GM12875 (cell line): Measurements from ENCODE around the gene DENND1A.
"Not testable (repeated sequence)": the region's sequence is repeated elsewhere in the genome, so short reads cannot be mapped to it uniquely, and the experiment has no call there.

Experiments used
- H3K4me3 ChIP-seq: one replicate; pipeline ENCODE4 v1.5.1; 2011; ENCODE audit warnings: low read depth, low read length, control low read depth
- TF ChIP-seq, protein P1 (sequence below): IDR thresholded peaks from 2 replicates; pipeline ENCODE4 v1.5.1; 2011; ENCODE audit warnings: low read depth, mild to moderate bottlenecking, control low read depth, inconsistent platforms, low read length, moderate library complexity, borderline replicate concordance; ENCODE audit not compliant: insufficient read depth

The DENND1A gene

DNA sequence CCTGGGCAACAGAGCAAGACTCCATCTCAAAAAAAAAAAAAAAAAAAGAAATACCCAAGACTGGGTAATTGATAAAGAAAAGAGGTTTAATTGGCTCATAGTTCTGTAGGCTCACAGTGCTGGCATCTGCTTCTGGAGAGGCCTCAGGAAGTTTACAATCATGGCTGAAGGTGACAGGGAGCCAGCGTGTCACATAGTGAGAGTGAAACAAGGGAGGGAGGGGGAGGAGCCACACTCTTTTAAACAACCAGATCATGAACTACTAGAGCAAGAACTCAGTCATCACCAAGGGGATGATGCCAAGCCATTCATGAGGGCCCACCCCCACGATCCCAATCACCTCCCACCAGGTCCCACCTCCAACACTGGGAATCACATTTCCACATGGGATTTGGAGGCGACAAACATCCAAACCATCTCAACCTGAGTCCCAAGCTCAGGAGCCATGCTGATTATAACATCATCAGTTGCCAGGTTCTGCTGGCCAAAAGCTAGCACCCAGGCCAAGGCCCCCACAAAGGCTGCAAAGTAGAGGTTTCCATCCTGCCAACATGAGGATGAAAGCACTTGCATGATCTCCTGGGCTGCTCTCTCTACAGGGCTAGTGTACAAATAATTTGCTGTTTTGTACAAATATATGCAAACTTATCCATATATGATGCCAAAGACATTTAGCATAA, 15.3 kb downstream of the DENND1A start:
- TF ChIP-seq, protein P1, sequence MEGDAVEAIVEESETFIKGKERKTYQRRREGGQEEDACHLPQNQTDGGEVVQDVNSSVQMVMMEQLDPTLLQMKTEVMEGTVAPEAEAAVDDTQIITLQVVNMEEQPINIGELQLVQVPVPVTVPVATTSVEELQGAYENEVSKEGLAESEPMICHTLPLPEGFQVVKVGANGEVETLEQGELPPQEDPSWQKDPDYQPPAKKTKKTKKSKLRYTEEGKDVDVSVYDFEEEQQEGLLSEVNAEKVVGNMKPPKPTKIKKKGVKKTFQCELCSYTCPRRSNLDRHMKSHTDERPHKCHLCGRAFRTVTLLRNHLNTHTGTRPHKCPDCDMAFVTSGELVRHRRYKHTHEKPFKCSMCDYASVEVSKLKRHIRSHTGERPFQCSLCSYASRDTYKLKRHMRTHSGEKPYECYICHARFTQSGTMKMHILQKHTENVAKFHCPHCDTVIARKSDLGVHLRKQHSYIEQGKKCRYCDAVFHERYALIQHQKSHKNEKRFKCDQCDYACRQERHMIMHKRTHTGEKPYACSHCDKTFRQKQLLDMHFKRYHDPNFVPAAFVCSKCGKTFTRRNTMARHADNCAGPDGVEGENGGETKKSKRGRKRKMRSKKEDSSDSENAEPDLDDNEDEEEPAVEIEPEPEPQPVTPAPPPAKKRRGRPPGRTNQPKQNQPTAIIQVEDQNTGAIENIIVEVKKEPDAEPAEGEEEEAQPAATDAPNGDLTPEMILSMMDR: no peak
- no peak overlapping the region for H3K4me3 ChIP-seq

DNA sequence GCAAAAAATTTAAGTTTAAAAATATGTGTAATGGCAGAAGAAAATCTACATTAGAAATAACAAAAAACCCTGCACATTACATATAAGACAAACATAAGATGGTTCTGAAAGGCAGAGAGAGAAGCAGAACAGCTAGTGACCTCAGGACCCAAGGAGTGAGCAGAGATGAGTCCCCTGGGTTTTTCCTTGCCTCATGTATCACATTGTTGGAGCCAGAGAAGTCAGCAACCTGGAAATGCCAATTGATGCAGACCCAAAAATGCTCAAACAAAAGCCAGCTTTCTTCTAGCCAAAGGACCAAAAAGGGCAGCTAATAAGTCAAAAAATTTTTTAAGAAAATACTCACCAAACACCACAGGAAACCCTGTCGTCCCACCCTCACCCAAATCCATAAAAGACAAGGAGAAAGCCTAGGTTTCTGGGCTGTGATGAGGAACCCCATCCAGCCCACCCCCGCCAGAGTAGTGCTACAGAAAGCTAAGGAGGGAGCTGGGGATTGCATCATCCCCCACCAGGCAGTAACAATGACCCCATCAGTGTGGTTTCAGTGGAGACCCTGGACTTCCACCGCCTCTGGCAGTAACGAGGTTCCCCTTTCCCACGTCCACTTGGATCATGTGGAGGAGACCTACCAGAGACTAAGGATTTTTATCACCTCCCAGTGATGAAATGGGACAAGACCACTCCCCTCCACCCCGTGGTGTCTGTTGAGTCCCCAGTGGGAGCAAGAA, 17.6 kb downstream of the DENND1A start:
- TF ChIP-seq, protein P1: no peak
- no peak overlapping the region for H3K4me3 ChIP-seq

DNA sequence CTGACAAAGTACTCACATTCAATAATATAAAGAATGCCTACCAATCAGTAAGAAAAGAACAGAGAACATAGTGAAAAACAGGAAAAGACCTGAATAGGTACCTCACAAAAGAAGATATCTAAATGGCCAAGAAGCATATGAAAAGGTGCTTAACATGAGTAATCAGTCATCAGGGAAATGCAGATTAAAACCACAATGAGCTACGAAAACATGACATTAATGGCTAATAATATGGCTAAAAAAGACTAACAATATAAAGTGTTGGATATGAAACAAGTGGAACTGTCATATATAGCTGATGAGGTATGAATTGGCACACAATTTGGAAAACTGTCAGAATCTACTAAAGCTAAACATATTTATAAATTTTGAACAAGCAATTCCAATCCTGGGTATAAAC, 18.9 kb downstream of the DENND1A start:
- H3K4me3 ChIP-seq: no peak overlapping the region
- TF ChIP-seq, protein P1: no peak

DNA sequence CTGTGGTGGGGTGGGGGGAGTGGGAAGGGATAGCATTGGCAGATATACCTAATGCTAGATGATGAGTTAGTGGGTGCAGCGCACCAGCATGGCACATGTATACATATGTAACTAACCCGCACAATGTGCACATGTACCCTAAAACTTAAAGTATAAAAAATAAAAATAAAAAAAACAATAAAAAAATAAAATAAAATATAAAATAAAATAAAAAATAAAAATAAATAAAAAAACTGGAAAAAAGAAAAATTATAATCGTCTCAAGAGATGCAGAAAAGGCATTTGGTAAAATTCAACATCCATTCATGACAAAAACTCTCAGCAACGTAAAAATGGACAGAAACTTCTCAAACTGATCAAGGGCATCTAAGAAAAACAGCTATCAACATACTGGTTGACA, 20.7 kb downstream of the DENND1A start:
- H3K4me3 ChIP-seq: not testable (repeated sequence)

DNA sequence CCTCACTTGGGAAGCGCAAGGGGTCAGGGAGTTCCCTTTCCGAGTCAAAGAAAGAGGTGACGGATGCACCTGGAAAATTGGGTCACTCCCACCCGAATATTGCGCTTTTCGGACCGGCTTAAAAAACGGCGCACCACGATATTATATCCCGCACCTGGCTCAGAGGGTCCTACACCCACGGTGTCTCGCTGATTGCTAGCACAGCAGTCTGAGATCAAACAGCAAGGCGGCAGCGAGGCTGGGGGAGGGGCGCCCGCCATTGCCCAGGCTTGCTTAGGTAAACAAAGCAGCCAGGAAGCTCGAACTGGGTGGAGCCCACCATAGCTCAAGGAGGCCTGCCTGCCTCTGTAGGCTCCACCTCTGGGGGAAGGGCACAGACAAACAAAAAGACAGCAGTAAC, 26.4 kb downstream of the DENND1A start:
- not testable (repeated sequence) for H3K4me3 ChIP-seq

DNA sequence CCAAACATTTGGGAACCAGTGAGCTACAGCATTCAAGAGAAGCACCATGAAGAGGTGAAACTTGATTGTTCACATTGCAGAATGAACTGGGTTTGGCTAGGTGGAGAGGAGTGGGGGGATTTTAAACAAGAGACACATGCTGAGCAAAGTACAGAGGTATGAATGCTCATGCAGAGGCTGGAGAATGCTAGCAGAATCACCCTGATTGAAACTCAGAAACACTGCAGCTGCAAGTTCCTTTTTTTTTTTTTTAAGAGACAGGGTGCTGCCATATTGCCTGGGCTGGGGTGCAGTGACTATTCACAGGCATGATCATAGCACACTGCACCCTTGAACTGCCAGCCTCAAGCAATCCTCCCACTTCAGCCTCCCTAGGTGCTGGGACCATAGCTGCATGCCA, 35.1 kb downstream of the DENND1A start:
- TF ChIP-seq, protein P1: no peak
- H3K4me3 ChIP-seq: no peak overlapping the region

DNA sequence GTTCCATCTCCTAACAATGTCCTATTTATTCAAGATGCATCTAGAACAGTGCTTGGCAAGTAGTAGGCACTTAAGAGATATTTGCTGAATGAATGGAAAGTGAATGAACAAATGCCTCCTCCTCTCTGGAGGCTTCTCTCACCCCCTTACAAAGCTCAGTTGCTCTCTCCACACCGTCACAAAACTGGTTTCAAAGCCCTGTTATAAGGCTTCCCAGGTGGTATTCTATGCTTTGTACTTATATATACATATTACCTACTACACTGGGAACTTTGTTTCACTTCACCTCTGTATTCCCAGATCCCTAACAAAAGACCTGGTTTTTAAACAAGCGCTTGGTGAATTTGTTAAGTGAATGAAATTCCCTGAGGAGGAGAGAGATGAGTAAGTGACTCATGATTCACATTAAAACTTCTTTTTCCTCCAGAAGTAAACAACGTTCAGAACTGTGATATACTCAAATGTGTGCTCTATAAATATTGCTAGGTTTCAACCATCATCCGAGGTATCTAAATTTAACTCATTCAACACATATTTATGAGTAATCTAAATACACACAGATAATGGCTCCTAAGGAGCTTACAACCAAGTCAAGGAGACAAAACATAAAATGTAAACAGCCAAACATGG, 36.0 kb downstream of the DENND1A start:
- H3K4me3 ChIP-seq: no peak overlapping the region
- TF ChIP-seq, protein P1: no peak

DNA sequence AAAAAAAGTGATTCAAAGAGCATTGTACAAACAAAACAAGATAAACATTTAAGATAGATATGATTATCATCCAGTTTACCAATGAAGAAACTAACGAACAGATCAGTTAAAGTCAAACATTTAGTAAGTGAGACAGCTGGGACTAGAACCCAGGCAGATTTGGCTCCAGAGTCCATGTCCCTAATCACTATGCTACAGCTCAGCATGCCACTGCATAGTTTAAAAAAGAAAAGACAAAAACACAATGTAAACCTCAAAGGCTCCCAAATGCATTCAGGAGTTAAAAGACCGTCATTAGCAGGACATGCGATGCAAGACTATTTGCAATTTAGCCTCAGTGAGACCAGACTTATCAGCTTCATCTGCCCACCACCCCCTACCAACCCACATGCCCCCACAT, 36.8 kb downstream of the DENND1A start:
- TF ChIP-seq, protein P1: no peak
- H3K4me3 ChIP-seq: no peak overlapping the region
